Measurements from ENCODE around the gene KTN1. TPM values are rescaled to one million over a fixed set of nuclear protein-coding genes. Genes with fewer than 3 reads are reported as not detected.

Gene KTN1
- total RNA-seq, 6 donors from 2014 or later: 69.1 to 215 (median 116) TPM

DNA sequence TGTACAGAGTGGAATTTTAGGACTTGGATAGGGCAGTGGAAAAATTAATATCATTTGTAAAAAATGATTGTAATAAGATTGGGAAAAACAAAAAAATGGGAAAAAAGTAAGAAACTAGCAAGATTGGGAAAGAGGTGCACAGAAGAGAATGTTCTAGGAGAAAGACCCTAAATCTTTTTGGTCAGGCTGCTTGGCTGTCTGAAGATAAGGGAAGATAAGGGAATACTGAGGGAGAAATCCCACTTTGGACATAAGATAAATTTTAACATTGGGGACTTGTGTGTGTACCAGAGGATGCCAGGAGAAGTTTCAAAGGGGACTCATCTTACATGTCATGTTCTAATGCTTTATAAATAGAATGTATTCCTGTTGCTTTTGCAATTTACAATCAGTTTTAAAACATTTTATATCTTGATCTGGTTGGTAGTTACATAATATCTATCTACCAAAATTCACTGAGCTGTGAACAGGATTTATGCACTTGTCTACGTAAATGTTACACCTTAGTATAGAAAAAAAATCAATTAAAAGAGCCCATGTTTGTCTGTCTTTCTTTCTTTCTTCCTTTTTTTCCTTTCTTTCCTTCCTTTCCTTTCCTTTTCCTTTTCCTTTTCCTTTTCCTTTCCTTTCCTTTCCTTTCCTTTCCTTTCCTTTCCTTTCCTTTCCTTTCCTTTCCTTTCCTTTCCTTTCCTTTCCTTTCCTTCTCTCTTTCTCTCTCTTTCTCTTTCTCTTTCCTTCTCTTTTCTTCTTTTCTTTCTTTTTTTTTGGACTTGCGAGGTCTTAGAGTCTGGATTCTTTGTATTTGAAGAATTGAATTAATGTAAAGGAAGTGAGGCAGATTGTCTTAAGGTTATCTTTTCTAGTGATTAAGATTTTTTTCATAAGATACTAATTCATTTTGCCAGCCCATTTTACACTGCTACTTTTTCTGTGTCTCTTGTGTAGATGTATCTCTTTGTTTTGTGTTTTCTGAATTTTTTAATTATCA lies 66.1 kb downstream of the KTN1 start:
- no peak for TF ChIP-seq POLR2A (IDR thresholded peaks at IDR 0.05)
- TF ChIP-seq, protein P1, sequence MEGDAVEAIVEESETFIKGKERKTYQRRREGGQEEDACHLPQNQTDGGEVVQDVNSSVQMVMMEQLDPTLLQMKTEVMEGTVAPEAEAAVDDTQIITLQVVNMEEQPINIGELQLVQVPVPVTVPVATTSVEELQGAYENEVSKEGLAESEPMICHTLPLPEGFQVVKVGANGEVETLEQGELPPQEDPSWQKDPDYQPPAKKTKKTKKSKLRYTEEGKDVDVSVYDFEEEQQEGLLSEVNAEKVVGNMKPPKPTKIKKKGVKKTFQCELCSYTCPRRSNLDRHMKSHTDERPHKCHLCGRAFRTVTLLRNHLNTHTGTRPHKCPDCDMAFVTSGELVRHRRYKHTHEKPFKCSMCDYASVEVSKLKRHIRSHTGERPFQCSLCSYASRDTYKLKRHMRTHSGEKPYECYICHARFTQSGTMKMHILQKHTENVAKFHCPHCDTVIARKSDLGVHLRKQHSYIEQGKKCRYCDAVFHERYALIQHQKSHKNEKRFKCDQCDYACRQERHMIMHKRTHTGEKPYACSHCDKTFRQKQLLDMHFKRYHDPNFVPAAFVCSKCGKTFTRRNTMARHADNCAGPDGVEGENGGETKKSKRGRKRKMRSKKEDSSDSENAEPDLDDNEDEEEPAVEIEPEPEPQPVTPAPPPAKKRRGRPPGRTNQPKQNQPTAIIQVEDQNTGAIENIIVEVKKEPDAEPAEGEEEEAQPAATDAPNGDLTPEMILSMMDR (IDR thresholded peaks at IDR 0.05): no peak
- no peak for TF ChIP-seq EP300 (IDR thresholded peaks at IDR 0.05)
- TF ChIP-seq POLR2AphosphoS5 (IDR thresholded peaks at IDR 0.05): no peak
- no peaks in the 10 kb centered on the region for H3K27me3 ChIP-seq
- no peak overlapping the region for H3K4me3 ChIP-seq
- H3K27ac ChIP-seq: no peak overlapping the region
- DNase-seq (no peak), ATAC-seq (ENCODE audit: low FRiP score in 2 of 2) (no peak)
- H3K9me3 ChIP-seq: no peaks in the 10 kb centered on the region
- no peaks in the 10 kb centered on the region for H3K4me1 ChIP-seq
- WGBS, 2 donors: 98 to 100% methylated on average over 2 of the region's 2 CpGs
- H3K36me3 ChIP-seq: peaks cover 0 to 66% (median 15%) of the 10 kb centered on the region in 4 donors

DNA sequence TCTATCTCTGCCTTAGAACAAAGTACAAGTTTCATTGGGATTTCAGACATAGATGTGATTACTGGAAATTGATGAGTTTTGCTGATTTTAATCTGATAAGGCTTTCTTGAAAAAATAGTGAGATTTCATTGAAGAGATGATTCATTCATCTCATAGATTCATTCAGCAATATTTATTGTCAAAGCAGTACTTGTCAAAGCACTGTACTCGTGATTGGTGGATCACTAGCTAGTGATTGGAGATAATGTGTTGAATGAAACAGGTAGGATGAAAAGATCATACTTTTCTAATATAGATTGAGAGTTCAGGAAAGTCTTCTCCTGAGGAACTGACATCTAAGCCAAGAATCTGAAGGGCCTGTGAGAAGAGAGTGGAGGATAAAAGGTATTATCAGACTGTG lies 71.0 kb downstream of the KTN1 start:
- 86 to 93% methylated on average over 1 of the region's 1 CpG for WGBS, 2 donors
- DNase-seq (no peak), ATAC-seq (ENCODE audit: low FRiP score in 2 of 2) (no peak)
- H3K27me3 ChIP-seq: no peaks in the 10 kb centered on the region
- H3K27ac ChIP-seq: no peak overlapping the region
- TF ChIP-seq, protein P1 (IDR thresholded peaks at IDR 0.05): no peak
- no peaks in the 10 kb centered on the region for H3K9me3 ChIP-seq
- H3K36me3 ChIP-seq: peaks cover 7 to 83% (median 18%) of the 10 kb centered on the region in 4 donors
- H3K4me1 ChIP-seq: no peaks in the 10 kb centered on the region
- no peak overlapping the region for H3K4me3 ChIP-seq

DNA sequence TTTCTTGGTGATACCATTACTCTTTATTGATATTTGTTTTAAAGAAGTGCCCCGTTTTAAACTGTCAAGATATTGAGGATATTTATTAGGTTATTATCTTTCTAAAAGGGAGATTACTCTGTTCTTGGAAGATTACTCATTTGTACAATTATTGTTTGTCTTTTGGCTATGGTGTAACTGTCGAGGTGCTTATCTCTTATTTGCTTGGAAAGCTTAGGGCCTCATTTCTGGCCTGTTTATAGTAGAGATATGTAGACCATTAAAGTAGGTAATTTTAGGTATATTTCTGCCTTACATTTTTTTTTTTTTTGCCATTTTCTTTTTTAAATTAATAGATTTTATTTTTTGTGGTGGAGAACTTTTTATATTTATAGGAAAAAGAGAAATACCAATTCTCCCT lies 74.2 kb downstream of the KTN1 start:
- DNase-seq (no peak), ATAC-seq (ENCODE audit: low FRiP score in 2 of 2) (no peak)
- Histone ChIP-seq H3K27ac (no peak overlapping the region), H3K4me3 (no peak overlapping the region), H3K4me1 (no peaks in the 10 kb centered on the region), H3K27me3 (no peaks in the 10 kb centered on the region), H3K36me3 (peaks cover 7 to 93% (median 23%) of the 10 kb centered on the region in 4 donors), H3K9me3 (no peaks in the 10 kb centered on the region)
- WGBS, 2 donors: 67 to 74% methylated on average over 2 of the region's 2 CpGs
- TF ChIP-seq EP300 (IDR thresholded peaks at IDR 0.05): no peak
- TF ChIP-seq, protein P1 (IDR thresholded peaks at IDR 0.05): no peak
- TF ChIP-seq POLR2AphosphoS5 (IDR thresholded peaks at IDR 0.05): no peak
- no peak for TF ChIP-seq POLR2A (IDR thresholded peaks at IDR 0.05)

DNA sequence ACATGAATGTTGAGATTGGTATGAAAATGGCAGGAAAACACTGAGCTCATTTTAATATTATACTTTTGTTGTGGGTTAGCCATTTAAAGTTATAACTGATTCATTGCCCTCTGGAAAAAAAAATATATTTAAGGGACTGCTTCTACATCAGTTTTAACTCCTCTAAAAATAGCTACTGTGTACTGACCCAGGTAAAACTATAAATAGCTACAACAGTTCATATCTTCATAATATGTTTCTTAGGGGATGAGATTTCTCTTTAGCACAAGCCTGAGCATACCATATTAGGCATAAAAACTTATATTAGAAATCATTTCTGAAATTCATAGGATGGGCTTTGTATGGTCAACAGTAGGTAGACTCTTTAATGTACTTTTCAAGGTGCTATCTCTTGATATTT lies 81.0 kb downstream of the KTN1 start:
- DNase-seq: no peak
- TF ChIP-seq, protein P1 (IDR thresholded peaks at IDR 0.05): no peak
- no peak for TF ChIP-seq POLR2AphosphoS5 (IDR thresholded peaks at IDR 0.05)
- TF ChIP-seq POLR2A (IDR thresholded peaks at IDR 0.05): no peak
- TF ChIP-seq EP300 (IDR thresholded peaks at IDR 0.05): no peak
- no peaks in the 10 kb centered on the region for H3K4me1 ChIP-seq
- peaks cover 6 to 85% (median 13%) of the 10 kb centered on the region in 4 donors for H3K36me3 ChIP-seq
- no peaks in the 10 kb centered on the region for H3K27me3 ChIP-seq
- H3K27ac ChIP-seq: no peak overlapping the region
- no peaks in the 10 kb centered on the region for H3K9me3 ChIP-seq
- no peak for ATAC-seq (ENCODE audit: low FRiP score in 2 of 2)
- no peak overlapping the region for H3K4me3 ChIP-seq

DNA sequence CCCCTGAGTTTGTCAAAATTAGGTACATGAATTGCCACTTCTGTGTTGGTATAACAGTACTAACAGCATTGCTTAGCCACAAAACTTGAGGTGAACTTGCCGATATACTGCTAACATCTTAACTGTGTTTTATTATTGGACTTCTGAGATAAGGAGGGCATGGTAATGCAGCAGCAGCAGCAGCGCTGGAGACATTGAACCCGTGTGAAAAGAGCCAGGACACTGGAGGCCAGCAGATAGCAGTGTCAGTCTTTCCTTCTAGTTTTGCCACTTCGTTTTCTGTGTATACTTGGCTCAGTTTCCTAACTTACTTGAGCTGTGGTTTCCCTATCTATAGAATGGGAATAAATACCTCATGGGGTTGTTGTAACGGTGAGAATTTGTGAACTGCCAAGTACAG lies 82.7 kb downstream of the KTN1 start:
- WGBS, 2 donors: 92 to 94% methylated on average over 5 of the region's 5 CpGs
- H3K4me3 ChIP-seq: no peak overlapping the region
- H3K27ac ChIP-seq: no peak overlapping the region
- no peak for TF ChIP-seq POLR2A (IDR thresholded peaks at IDR 0.05)
- TF ChIP-seq POLR2AphosphoS5 (IDR thresholded peaks at IDR 0.05): no peak
- DNase-seq (no peak), ATAC-seq (ENCODE audit: low FRiP score in 2 of 2) (no peak)
- H3K36me3 ChIP-seq: peaks cover 3 to 79% (median 6%) of the 10 kb centered on the region in 4 donors
- H3K27me3 ChIP-seq: no peaks in the 10 kb centered on the region
- no peaks in the 10 kb centered on the region for H3K4me1 ChIP-seq
- H3K9me3 ChIP-seq: no peaks in the 10 kb centered on the region
